ENCODE measurements around the gene CARD14.

The CARD14 gene

DNA sequence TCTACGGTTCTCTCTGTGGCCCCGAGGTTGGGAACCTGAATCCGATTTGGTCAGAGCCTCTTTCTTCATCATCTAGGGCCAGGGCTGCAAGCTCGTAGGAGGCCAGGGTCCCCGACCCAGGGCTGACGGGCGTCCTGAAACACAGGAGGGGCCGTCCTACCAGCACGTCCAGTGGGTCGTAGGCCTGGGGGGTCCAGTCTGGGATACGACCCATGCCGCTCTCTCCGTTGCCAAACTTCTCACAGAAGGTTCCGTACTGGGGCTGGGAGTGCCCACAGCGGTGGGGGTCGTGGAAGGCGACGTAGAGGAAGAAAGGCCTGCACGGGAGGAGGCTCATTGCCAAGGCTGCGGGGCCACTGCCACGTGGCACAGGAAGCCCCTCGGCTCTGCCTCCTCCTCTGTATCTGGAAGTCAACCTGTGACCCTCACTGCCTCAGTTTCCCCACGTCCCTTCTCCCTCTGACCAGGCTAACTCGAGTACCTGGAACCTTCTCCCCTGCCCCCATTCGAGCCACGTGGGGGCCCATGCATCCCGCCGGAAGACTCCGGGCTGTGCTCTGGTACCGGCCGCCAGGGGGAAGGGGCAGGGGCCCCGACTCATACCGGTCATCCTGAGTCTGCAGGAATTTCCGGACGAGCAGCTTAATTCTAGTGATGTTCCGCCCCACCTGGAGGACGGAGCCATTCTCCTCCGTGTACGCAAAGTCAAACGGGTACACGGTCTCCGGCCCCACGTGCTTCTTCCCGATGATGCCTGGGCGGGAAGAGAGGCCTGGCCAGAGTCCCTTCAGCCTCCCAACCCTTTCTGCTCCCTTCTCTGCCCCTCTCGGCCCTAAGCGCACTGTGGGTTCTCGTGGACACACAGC lies 44.4 kb downstream of the CARD14 start:
- H3K36me3 ChIP-seq (ENCODE audit: insufficient read depth, low read length) = peaks cover 32% of the 10 kb centered on the region
- no peak overlapping the region for H3K4me3 ChIP-seq (ENCODE audit: low read depth in 1 of 2, low read length in 2 of 2)
- H3K9me3 ChIP-seq (ENCODE audit: low read length) = no peaks in the 10 kb centered on the region
- H3K27me3 ChIP-seq (ENCODE audit: control insufficient read depth in 1 of 2, insufficient read depth in 2 of 2, low read length in 2 of 2) = no peaks in the 10 kb centered on the region
- H3K27ac ChIP-seq (ENCODE audit: low read depth, low read length) = no peak overlapping the region
- no peak overlapping the region for H3K9ac ChIP-seq (ENCODE audit: low read length)
- peaks cover 1% of the 10 kb centered on the region for H3K4me1 ChIP-seq (ENCODE audit: insufficient read depth, low read length)

DNA sequence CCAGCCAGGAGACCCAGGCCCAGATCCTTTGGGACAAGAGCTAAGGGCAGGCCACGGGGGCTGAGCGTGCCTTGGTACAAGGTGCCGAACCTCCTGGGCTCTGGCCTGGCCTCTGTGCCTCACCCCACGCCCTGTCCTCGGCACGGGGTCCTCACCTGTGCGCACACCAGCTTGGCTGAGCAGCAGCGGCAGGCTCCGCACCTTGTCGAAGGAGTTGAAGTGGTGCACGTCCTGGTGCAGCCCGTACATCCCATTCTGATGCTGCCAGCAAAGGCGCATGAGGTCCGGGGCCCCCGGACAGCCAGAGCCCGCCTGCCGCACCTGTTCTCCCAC lies 45.0 kb downstream of the CARD14 start:
- Histone ChIP-seq H3K9ac (ENCODE audit: low read length) (no peak overlapping the region), H3K36me3 (ENCODE audit: insufficient read depth, low read length) (peaks cover 32% of the 10 kb centered on the region), H3K27ac (ENCODE audit: low read depth, low read length) (no peak overlapping the region), H3K4me3 (ENCODE audit: low read depth in 1 of 2, low read length in 2 of 2) (no peak overlapping the region), H3K27me3 (ENCODE audit: control insufficient read depth in 1 of 2, insufficient read depth in 2 of 2, low read length in 2 of 2) (no peaks in the 10 kb centered on the region), H3K9me3 (ENCODE audit: low read length) (no peaks in the 10 kb centered on the region), H3K4me1 (ENCODE audit: insufficient read depth, low read length) (peaks cover 5% of the 10 kb centered on the region)

DNA sequence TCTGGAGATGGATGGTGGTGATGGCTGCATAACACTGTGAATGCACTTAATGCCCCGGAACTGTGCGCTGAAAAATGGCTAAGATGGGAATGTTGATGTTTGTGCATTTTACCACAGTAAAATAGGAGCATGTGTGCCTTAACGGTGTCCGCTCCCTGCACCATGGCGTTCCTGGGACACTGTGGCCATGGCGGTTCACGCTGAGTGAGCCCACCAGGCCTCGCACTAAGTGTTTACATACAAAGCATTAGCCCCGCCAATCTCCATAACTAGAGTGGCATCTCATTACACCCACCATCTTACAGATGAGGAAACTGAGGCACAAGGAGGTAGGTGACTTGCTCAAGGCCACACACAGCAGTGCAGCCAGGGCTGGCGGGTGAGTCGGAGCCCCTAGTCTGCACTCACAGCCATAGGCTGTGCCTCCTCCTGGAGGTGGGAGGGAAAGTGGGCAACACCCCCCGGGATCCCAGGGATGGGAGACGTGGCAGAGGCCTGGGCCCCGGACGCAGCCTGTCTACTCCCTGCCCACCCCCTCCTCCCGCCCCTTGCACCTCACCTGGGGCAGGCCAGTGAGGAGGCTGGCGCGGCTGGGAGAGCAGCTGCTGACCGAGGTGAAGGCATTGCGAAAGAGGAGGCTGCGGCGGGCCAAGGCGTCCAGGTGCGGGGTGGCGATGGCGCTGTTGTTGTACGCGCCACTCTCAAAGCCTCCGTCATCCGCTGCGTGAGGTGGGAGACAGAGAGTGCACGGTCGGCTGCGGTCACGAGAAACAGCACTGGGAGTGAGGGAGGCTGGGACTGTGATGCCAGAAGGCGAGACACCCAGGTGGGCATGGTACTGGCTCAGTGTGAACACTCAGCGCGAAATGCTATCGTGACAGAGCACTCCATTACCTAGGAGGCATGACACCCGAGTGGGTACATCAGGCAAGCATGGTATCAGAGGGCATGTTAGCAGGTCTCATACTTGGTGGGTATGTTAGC lies 46.9 kb downstream of the CARD14 start:
- Histone ChIP-seq H3K4me1 (ENCODE audit: insufficient read depth, low read length) (peaks cover 12% of the 10 kb centered on the region), H3K27ac (ENCODE audit: low read depth, low read length) (no peak overlapping the region), H3K36me3 (ENCODE audit: insufficient read depth, low read length) (peaks cover 23% of the 10 kb centered on the region), H3K4me3 (ENCODE audit: low read depth in 1 of 2, low read length in 2 of 2) (no peak overlapping the region), H3K9ac (ENCODE audit: low read length) (no peak overlapping the region), H3K27me3 (ENCODE audit: control insufficient read depth in 1 of 2, insufficient read depth in 2 of 2, low read length in 2 of 2) (no peaks in the 10 kb centered on the region), H3K9me3 (ENCODE audit: low read length) (no peaks in the 10 kb centered on the region)

DNA sequence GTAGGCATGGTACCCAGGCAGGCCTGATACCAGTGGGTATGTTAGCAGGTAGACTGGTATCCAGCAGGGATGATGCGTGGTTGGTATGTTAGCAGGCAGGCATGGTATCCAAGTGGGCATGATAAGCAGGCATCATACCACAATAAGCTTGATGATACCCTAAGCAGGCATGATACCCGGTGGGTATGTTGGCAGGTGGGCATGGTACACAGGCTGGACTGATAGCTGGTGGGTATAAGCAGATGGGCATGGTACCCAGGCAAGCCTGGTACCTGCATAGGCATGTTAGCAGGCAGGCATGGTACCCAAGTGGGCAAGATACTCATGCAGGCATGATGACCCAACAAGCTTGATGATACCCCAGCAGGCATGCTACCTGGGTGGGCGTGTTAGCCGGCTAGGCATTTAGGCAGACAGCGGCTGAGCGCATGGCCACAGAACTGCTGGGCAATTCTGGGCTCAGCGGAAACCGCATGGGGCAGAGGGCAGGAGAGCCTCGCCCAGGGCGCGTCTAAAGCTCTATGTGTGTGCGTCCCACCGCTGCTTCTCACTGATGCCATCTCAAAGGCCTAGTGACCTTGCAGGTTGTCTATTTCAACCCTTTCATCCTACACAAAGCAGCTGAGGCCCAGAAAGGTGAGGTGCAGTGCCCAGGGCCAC lies 48.0 kb downstream of the CARD14 start:
- Histone ChIP-seq H3K9ac (ENCODE audit: low read length) (no peak overlapping the region), H3K36me3 (ENCODE audit: insufficient read depth, low read length) (peaks cover 15% of the 10 kb centered on the region), H3K27me3 (ENCODE audit: control insufficient read depth in 1 of 2, insufficient read depth in 2 of 2, low read length in 2 of 2) (no peaks in the 10 kb centered on the region), H3K9me3 (ENCODE audit: low read length) (no peaks in the 10 kb centered on the region), H3K4me3 (ENCODE audit: low read depth in 1 of 2, low read length in 2 of 2) (no peak overlapping the region), H3K27ac (ENCODE audit: low read depth, low read length) (no peak overlapping the region), H3K4me1 (ENCODE audit: insufficient read depth, low read length) (peaks cover 19% of the 10 kb centered on the region)

DNA sequence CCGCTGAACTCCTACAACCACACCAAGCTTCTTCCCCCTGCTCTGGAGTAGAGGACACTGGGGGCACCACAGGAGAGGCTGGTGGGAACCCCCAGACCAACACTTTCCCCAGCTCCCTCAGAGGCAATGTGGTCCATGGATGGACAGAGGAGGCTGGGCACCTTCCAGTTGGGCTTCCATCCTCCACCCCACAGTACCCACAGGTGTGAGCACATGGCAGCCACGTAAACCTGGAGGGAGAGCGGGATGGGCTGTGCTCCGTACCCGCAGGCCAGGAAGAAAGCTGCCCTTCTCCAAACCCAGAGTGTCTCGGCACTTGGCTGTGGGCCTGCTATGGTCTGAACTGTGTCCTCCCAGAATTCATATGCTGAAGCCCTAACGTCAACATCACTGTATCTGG lies 48.6 kb downstream of the CARD14 start:
- no peak overlapping the region for H3K27ac ChIP-seq (ENCODE audit: low read depth, low read length)
- H3K27me3 ChIP-seq (ENCODE audit: control insufficient read depth in 1 of 2, insufficient read depth in 2 of 2, low read length in 2 of 2) = no peaks in the 10 kb centered on the region
- H3K9me3 ChIP-seq (ENCODE audit: low read length) = no peaks in the 10 kb centered on the region
- H3K4me3 ChIP-seq (ENCODE audit: low read depth in 1 of 2, low read length in 2 of 2) = no peak overlapping the region
- no peak overlapping the region for H3K9ac ChIP-seq (ENCODE audit: low read length)
- peaks cover 21% of the 10 kb centered on the region for H3K36me3 ChIP-seq (ENCODE audit: insufficient read depth, low read length)
- H3K4me1 ChIP-seq (ENCODE audit: insufficient read depth, low read length) = peaks cover 19% of the 10 kb centered on the region

DNA sequence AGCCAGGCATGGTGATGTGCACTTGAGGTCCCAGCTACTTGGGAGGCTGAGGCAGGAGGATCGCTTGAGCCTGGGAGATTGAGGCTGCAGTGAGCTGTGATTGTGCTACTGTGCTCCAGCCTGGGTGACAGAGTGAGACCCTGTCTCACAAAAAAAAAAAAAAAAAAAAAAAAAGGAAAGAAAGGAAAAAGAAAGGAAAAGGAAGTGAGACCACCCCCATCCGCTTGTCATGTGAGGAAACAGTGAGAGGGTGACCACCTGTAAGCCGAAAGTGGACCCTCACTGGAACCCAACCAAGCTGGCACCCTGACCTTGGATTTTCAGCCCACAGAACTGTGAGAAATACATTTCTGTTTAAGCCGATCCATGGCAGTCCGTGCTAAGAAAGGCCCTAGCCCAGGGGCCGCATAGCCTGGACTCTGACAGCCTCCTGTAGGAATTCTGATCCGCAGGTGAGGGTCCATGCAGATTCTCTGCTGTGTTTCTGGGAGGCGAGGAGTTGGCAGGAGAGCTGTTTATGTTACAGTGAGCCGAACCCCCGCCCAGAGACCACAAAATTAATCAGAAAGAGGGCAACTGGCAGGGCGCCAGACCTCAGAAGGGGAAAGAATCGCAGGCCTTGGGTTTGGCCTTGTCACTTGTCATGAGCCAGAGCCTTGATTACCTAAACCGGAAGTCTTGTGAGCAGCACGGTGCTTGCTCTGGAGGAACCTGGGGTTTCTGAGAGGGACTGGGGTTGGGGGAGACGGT lies 49.4 kb downstream of the CARD14 start:
- no peaks in the 10 kb centered on the region for H3K27me3 ChIP-seq (ENCODE audit: control insufficient read depth in 1 of 2, insufficient read depth in 2 of 2, low read length in 2 of 2)
- peaks cover 21% of the 10 kb centered on the region for H3K36me3 ChIP-seq (ENCODE audit: insufficient read depth, low read length)
- H3K27ac ChIP-seq (ENCODE audit: low read depth, low read length) = peak overlapping the region; percentile 73
- peak overlapping the region; percentile 84 for H3K9ac ChIP-seq (ENCODE audit: low read length)
- H3K4me3 ChIP-seq (ENCODE audit: low read depth in 1 of 2, low read length in 2 of 2) = peak overlapping the region; percentile 91 to 93
- no peaks in the 10 kb centered on the region for H3K9me3 ChIP-seq (ENCODE audit: low read length)
- H3K4me1 ChIP-seq (ENCODE audit: insufficient read depth, low read length) = peaks cover 19% of the 10 kb centered on the region

DNA sequence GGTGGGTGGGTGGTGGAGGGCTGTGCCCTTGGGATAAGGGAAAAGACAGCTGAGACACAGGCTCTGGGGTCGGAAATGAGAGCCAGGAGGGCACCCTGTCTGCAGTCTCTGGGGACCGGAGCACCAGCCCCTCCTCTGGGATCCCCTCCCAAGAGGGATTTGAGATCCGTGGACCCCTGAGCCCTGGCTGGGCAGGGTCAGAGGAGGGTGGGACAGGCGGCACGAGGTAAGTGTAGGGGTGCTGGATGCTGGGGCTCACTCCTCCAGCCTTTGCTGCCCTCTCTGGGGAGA lies 49.9 kb downstream of the CARD14 start:
- H3K4me3 ChIP-seq (ENCODE audit: low read depth in 1 of 2, low read length in 2 of 2) = peak overlapping the region; percentile 91 to 93
- H3K4me1 ChIP-seq (ENCODE audit: insufficient read depth, low read length) = peaks cover 19% of the 10 kb centered on the region
- H3K9me3 ChIP-seq (ENCODE audit: low read length) = no peaks in the 10 kb centered on the region
- peak overlapping the region; percentile 73 for H3K27ac ChIP-seq (ENCODE audit: low read depth, low read length)
- H3K27me3 ChIP-seq (ENCODE audit: control insufficient read depth in 1 of 2, insufficient read depth in 2 of 2, low read length in 2 of 2) = no peaks in the 10 kb centered on the region
- peaks cover 21% of the 10 kb centered on the region for H3K36me3 ChIP-seq (ENCODE audit: insufficient read depth, low read length)
- peak overlapping the region; percentile 84 for H3K9ac ChIP-seq (ENCODE audit: low read length)

DNA sequence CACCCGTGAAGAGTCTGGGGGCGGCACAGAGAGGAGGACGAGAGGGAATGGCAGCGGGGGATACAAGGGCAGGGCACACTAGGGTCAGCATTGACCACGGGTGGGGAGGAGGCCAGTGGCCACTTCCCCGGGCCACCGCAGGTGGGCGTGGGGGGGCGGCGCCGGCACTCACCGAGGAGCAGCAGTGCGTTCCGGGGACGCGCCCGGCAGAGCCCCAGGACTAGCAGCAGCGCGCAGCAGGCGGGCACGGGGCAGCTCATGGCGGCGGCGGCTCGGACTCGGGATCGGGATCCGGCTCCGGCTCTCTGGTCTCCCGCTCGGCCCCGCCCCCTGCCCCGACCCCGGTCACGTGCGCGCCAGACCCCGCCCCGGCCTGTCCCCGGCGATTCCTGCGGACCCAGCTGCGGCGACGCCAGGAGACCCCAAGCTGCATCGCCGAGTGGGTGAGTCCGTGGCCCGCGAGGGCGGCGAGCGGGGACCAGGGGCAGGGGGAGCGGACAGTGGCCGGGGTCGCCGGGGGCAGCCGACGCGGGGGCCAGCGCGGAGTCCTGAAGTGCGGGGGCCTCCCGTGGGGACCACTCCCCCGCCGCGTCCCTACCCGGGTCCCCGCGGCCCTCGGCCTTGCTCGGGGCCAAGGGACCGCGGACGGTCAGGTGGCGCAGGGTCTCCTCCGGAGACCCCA lies 50.4 kb downstream of the CARD14 start, which contains the start of the genes SGSH and SLC26A11:
SGSH (minus strand) TSS at position 280 of the 682 bp plus-strand sequence; CDS start at position 260, 20 bp downstream.
SLC26A11 (plus strand) TSS at position 374 of the 682 bp plus-strand sequence. CDS start 1,134 bp downstream, outside the sequence.
- peak within 1 kb of the TSS; percentile 73 for H3K27ac ChIP-seq (ENCODE audit: low read depth, low read length)
- no peaks in the 10 kb centered on the region for H3K9me3 ChIP-seq (ENCODE audit: low read length)
- peak within 1 kb of the TSS; percentile 91 to 93 for H3K4me3 ChIP-seq (ENCODE audit: low read depth in 1 of 2, low read length in 2 of 2)
- H3K4me1 ChIP-seq (ENCODE audit: insufficient read depth, low read length) = peaks cover 19% of the 10 kb centered on the region
- no peaks in the 10 kb centered on the region for H3K27me3 ChIP-seq (ENCODE audit: control insufficient read depth in 1 of 2, insufficient read depth in 2 of 2, low read length in 2 of 2)
- peak within 1 kb of the TSS; percentile 84 for H3K9ac ChIP-seq (ENCODE audit: low read length)
- H3K36me3 ChIP-seq (ENCODE audit: insufficient read depth, low read length) = peaks cover 21% of the 10 kb centered on the region

DNA sequence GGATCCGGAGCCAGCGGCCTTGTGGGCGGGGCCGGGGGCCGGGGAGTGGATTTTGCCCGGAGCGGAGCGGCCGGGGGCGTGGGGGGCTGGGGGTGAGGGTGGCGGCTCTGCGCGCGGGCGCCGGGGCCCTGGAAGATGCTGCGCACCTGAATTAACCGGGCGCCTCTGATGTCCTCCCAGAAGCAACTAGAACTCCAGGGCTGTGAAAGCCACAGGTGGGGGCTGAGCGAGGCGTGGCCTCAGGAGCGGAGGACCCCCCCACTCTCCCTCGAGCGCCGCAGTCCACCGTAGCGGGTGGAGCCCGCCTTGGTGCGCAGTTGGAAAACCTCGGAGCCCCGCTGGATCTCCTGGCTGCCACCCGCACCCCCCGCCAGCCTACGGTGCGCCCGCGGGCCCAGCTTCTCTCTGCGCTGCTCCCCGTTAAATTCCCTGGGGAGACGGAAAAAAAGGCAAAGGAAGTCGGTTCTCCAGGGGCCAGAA lies 50.9 kb downstream of the CARD14 start:
- peak overlapping the region; percentile 58 for H3K27ac ChIP-seq (ENCODE audit: low read depth, low read length)
- no peaks in the 10 kb centered on the region for H3K27me3 ChIP-seq (ENCODE audit: control insufficient read depth in 1 of 2, insufficient read depth in 2 of 2, low read length in 2 of 2)

More for the DNA sequence above, 50.9 kb downstream of the CARD14 start:
- H3K4me1 ChIP-seq (ENCODE audit: insufficient read depth, low read length) = peaks cover 19% of the 10 kb centered on the region
- peaks cover 21% of the 10 kb centered on the region for H3K36me3 ChIP-seq (ENCODE audit: insufficient read depth, low read length)
- H3K9me3 ChIP-seq (ENCODE audit: low read length) = no peaks in the 10 kb centered on the region
- peak overlapping the region; percentile 91 to 93 for H3K4me3 ChIP-seq (ENCODE audit: low read depth in 1 of 2, low read length in 2 of 2)
- H3K9ac ChIP-seq (ENCODE audit: low read length) = peak overlapping the region; percentile 42
